ENCODE results near the gene SLC2A4.

Gene SLC2A4

GRCh38 chr17:7281953-7282751 is 634 bp downstream of the SLC2A4 start:
- no peak for TF ChIP-seq EZH2phosphoT487 (conservative IDR thresholded peaks at IDR 0.05; ENCODE audit: low read length)
- TF ChIP-seq, protein P1, sequence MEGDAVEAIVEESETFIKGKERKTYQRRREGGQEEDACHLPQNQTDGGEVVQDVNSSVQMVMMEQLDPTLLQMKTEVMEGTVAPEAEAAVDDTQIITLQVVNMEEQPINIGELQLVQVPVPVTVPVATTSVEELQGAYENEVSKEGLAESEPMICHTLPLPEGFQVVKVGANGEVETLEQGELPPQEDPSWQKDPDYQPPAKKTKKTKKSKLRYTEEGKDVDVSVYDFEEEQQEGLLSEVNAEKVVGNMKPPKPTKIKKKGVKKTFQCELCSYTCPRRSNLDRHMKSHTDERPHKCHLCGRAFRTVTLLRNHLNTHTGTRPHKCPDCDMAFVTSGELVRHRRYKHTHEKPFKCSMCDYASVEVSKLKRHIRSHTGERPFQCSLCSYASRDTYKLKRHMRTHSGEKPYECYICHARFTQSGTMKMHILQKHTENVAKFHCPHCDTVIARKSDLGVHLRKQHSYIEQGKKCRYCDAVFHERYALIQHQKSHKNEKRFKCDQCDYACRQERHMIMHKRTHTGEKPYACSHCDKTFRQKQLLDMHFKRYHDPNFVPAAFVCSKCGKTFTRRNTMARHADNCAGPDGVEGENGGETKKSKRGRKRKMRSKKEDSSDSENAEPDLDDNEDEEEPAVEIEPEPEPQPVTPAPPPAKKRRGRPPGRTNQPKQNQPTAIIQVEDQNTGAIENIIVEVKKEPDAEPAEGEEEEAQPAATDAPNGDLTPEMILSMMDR (IDR thresholded peaks at IDR 0.05; ENCODE audit: insufficient read depth, low read length, poor library complexity, severe bottlenecking): no peak
- no peak overlapping the region for H2AFZ ChIP-seq (ENCODE audit: low read depth, low read length, severe bottlenecking)

GRCh38 chr17:7282752-7283321 is 1.3 kb downstream of the SLC2A4 start:
- H3K27ac ChIP-seq (ENCODE audit: low read depth, low read length): no peak overlapping the region
- H3K79me2 ChIP-seq (ENCODE audit: insufficient read depth, low read length): no peaks in the 10 kb centered on the region
- H3K9ac ChIP-seq (ENCODE audit: low read length): no peak overlapping the region
- no peak overlapping the region for H3K4me2 ChIP-seq (ENCODE audit: low read depth, low read length, poor library complexity, severe bottlenecking)
- no peaks in the 10 kb centered on the region for H3K9me3 ChIP-seq (ENCODE audit: insufficient read depth, low read length)
- no peak overlapping the region for H3K4me3 ChIP-seq (ENCODE audit: insufficient read depth, low read length, poor library complexity, severe bottlenecking)
- TF ChIP-seq, protein P1 (IDR thresholded peaks at IDR 0.05; ENCODE audit: insufficient read depth, low read length, poor library complexity, severe bottlenecking): no peak
- TF ChIP-seq EZH2phosphoT487 (conservative IDR thresholded peaks at IDR 0.05; ENCODE audit: low read length): no peak
- H2AFZ ChIP-seq (ENCODE audit: low read depth, low read length, severe bottlenecking): no peak overlapping the region
- no peaks in the 10 kb centered on the region for H3K27me3 ChIP-seq (ENCODE audit: low read length)
- peaks cover 4% of the 10 kb centered on the region; the same call in 1 of the 2 replicates for H3F3A ChIP-seq (ENCODE audit: insufficient read depth)
- H3K36me3 ChIP-seq (ENCODE audit: low read length): no peaks in the 10 kb centered on the region
- no peaks in the 10 kb centered on the region for H4K20me1 ChIP-seq (ENCODE audit: low read depth, low read length)
- H3K9me2 ChIP-seq (replicated peaks; ENCODE audit: insufficient read depth, low read length): no peaks in the 10 kb centered on the region

More at GRCh38 chr17:7281953-7282751, 634 bp downstream of the SLC2A4 start:
- H3K4me2 ChIP-seq (ENCODE audit: low read depth, low read length, poor library complexity, severe bottlenecking): peak overlapping the region; percentile 54
- peaks cover 4% of the 10 kb centered on the region; the same call in 1 of the 2 replicates for H3F3A ChIP-seq (ENCODE audit: insufficient read depth)
- H3K9me3 ChIP-seq (ENCODE audit: insufficient read depth, low read length): no peaks in the 10 kb centered on the region
- no peaks in the 10 kb centered on the region for H3K27me3 ChIP-seq (ENCODE audit: low read length)
- no peaks in the 10 kb centered on the region for H3K79me2 ChIP-seq (ENCODE audit: insufficient read depth, low read length)
- no peaks in the 10 kb centered on the region for H3K9me2 ChIP-seq (replicated peaks; ENCODE audit: insufficient read depth, low read length)
- peak overlapping the region; percentile 31 for H3K4me3 ChIP-seq (ENCODE audit: insufficient read depth, low read length, poor library complexity, severe bottlenecking)
- no peak overlapping the region for H3K9ac ChIP-seq (ENCODE audit: low read length)
- H3K27ac ChIP-seq (ENCODE audit: low read depth, low read length): no peak overlapping the region
- no peaks in the 10 kb centered on the region for H4K20me1 ChIP-seq (ENCODE audit: low read depth, low read length)
- no peaks in the 10 kb centered on the region for H3K36me3 ChIP-seq (ENCODE audit: low read length)

DNA sequence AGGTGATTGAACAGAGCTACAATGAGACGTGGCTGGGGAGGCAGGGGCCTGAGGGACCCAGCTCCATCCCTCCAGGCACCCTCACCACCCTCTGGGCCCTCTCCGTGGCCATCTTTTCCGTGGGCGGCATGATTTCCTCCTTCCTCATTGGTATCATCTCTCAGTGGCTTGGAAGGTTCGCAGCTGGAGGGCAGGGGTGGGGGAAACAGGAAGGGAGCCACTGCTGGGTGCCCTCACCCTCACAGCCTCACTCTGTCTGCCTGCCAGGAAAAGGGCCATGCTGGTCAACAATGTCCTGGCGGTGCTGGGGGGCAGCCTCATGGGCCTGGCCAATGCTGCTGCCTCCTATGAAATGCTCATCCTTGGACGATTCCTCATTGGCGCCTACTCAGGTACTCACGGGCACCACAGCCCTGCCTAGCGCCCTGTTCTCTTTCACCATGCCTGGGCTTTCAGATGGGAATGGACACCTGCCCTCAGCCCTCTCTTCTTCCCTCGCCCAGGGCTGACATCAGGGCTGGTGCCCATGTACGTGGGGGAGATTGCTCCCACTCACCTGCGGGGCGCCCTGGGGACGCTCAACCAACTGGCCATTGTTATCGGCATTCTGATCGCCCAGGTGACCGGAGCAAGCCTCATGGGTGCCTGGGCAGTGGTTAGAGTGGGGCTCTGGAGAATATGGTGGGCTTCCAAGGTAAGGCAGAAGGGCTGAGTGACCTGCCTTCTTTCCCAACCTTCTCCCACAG is 2.1 kb downstream of the SLC2A4 start:
- Histone ChIP-seq H3F3A (ENCODE audit: insufficient read depth) (peaks cover 4% of the 10 kb centered on the region; the same call in 1 of the 2 replicates), H4K20me1 (ENCODE audit: low read depth, low read length) (no peaks in the 10 kb centered on the region), H3K27ac (ENCODE audit: low read depth, low read length) (no peak overlapping the region), H3K9ac (ENCODE audit: low read length) (no peak overlapping the region), H3K79me2 (ENCODE audit: insufficient read depth, low read length) (no peaks in the 10 kb centered on the region), H3K4me3 (ENCODE audit: insufficient read depth, low read length, poor library complexity, severe bottlenecking) (no peak overlapping the region), H3K4me2 (ENCODE audit: low read depth, low read length, poor library complexity, severe bottlenecking) (no peak overlapping the region), H3K9me2 (replicated peaks; ENCODE audit: insufficient read depth, low read length) (no peaks in the 10 kb centered on the region), H2AFZ (ENCODE audit: low read depth, low read length, severe bottlenecking) (no peak overlapping the region), H3K36me3 (ENCODE audit: low read length) (no peaks in the 10 kb centered on the region), H3K27me3 (ENCODE audit: low read length) (no peaks in the 10 kb centered on the region), H3K9me3 (ENCODE audit: insufficient read depth, low read length) (no peaks in the 10 kb centered on the region)
- TF ChIP-seq, protein P1 (IDR thresholded peaks at IDR 0.05; ENCODE audit: insufficient read depth, low read length, poor library complexity, severe bottlenecking): no peak
- no peak for TF ChIP-seq EZH2phosphoT487 (conservative IDR thresholded peaks at IDR 0.05; ENCODE audit: low read length)

Data from SU-DHL-6 (cell line).